Measurements from ENCODE around the gene ADGRL3.
"Not testable (repeated sequence)": the region's sequence is repeated elsewhere in the genome, so short reads cannot be mapped to it uniquely, and the experiment has no call there.

ADGRL3 gene

DNA sequence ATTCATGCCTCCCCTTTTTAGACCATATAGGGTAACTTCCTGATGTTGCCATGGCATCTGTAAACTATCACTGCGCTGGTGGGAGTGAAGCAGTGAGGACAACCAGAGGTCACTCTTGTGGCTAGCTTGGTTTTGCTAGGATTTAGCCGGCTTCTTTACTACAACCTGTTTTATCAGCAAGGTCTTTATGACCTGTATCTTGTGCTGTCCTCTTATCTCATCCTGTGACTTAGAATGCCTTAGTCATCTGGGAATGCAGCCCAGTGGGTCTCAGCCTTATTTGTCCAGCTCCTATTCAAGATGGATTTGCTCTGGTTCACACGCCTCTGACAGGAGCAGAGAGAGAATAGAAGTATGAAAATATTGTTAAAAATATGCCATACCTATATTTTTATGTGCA lies 355.7 kb downstream of the ADGRL3 start:
- peak; percentile 16 for DNase-seq

DNA sequence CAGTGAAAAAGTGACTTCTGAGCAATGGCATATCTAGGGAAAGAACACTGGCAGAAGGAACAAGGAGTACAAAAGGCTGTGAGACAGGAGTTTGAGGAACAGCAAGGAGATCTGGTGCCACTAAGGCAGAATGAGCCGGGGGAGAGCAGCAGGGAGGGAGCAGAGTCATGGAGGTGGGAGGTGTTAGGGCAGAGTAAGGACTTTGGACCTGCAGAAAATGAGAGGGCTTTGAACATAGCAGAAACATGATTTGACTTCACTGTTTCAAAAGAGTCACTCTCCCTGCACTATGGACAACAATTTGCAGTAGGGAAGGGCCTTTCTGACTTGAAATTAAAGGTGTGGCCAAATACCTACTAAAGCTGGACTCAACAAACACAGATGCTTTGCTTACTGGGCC lies 356.2 kb downstream of the ADGRL3 start:
- no peak for DNase-seq

DNA sequence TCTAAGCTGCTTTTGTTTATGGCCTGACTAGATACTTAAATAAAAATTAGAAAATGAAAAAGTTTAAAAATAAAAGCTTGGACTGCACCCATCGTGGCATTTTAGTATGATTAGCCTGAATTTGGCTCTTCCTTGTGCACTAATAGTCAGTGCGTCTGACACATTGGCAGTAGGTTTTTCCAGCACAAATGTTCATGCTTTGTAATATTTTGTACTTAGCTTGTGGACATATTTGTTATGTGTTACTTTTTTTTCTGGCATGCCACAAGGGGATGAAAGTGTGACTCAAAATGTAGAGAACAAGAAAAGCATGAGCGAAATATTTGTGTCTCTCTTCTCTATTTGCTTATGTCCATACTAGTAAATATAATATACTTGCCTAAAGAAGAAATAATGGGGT lies 359.3 kb downstream of the ADGRL3 start:
- no peak for DNase-seq

DNA sequence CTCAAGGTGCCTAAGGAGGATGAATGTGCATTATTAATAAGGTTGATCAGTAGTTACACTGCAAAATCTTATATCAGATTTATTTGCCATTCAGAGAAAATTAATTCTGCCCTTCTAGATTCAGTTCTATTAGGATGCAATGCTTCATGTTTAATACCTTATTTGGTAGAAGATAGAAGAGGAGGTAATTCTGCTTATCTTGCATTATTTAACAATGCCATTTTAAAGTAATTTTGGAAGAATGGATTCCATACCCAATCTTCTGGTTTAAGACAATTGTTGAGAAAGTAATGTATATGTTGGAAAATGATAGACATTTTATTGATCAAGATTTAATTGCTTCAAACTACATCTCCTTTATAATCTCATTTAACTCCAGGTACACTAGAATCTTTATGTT lies 360.9 kb downstream of the ADGRL3 start:
- no peak for DNase-seq

DNA sequence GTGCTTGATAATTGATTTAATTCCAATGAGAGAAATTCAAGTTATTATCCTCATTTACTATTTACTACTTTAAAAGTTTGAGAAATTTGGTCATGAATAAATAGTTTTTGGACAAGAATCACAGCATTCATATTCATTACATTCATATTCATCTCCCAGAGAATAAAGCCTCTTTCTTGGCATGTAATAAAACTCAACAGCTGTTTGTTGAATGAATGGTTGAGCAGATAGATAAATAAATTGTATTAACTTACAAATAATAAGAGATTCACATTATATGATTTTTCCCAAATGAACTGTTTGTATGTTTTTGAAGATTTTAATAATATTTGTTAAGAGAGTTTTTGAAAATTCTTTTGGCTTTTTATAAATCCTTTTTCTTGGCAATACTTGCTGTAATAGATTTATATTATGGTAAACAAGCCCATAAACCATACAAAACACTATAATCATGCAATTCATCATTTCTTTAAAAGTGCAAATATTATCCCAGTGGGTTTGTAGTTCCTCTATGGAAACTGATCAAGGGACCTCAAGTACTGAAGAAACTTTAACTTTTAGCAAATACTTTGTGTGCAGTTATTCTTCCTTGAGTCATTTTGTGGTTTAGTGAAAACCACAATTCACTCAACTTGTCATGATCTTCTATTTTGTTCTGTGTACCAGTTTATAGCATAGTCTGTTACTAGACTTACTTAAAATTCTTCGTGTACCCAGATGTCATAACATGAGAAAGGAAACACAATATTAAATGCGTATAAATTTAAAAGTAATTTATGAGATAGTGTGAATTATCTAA lies 371.8 kb downstream of the ADGRL3 start:
- DNase-seq, result peak; percentile 72

DNA sequence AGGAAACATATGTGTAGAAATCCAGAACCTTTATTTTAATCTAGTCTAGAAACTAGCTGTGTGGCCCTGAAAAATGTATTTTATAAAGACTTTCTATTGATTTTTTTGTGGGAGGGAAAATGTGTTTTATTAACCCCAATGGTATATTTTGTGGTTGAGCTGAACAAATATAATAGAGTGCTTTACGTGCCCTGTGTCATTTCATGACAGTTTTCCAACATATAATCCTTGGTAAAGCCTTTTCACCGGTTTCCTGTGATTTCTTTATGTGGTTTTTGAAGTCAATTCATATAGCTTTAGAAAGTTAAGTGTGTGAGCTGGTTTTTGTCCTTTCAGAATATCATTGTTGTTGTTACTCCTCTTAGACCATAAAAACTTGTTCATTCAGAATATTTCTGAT lies 375.7 kb downstream of the ADGRL3 start:
- no peak for DNase-seq

DNA sequence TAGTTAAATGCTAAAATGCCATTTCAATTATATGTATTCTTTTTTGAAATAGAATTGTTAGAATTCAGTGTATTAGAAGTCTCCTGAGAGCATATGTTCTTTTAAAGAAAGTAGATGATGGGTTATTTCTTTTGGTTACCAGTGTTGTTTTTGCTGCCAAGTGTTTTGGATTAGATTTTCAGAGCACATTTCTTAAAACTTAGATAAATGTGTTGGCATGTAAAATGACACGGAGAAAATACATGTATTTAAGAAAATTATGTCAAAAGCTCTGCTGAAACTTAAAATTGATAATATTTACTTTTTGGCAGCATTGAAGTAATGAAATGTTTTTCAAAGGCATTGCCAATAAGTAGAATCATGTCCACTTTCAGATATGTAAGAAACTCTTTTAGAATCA lies 379.7 kb downstream of the ADGRL3 start:
- DNase-seq, result no peak

DNA sequence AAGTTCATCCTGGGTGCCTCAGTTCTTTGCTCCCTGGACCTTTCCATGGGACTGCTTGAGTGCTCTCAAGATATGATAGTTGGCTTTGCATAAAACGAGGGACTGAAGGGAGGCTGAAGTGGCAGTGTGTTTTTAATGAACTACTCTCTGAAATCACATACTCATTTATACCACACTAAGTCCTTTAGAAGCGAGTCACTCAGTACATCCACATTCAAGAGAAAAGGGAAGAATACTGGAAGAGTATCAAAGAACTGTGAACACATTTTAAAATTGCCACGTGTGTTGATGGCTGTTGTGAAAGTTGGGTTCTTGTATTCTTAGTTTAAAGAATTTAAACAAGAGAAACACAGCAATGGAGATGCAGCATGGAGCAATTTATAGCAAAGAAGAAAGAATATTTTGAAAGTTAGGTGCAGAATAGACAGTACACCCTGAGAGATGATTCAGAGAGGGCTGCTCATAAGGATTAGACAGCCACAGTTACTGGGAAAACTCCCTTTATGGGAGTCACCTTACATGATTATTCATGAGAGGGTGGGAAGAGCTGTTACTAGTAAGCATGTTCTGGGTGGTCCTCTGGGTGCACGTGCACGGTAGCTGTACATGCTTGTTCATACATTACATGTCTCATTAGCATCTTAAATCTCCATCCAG lies 380.7 kb downstream of the ADGRL3 start:
- peak; percentile 33 for DNase-seq

DNA sequence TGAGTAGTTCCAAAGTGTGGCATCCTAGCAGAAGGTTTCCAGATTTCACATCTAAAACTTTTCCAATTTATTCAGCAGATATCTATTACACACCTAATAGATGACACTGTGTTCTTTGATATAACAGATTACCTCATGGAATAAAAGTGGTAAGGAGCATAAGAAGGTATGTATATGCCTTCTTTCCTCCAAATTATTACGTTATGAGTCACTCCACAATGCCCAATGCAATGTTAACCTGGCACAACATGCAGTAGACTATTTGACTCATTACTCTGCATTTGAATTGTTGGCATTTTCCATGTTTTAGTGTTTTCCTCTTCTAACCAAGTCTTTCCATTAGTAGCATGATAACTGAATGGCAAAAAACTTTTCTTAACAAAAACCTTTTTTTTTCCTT lies 383.6 kb downstream of the ADGRL3 start:
- DNase-seq, result peak; percentile 40

DNA sequence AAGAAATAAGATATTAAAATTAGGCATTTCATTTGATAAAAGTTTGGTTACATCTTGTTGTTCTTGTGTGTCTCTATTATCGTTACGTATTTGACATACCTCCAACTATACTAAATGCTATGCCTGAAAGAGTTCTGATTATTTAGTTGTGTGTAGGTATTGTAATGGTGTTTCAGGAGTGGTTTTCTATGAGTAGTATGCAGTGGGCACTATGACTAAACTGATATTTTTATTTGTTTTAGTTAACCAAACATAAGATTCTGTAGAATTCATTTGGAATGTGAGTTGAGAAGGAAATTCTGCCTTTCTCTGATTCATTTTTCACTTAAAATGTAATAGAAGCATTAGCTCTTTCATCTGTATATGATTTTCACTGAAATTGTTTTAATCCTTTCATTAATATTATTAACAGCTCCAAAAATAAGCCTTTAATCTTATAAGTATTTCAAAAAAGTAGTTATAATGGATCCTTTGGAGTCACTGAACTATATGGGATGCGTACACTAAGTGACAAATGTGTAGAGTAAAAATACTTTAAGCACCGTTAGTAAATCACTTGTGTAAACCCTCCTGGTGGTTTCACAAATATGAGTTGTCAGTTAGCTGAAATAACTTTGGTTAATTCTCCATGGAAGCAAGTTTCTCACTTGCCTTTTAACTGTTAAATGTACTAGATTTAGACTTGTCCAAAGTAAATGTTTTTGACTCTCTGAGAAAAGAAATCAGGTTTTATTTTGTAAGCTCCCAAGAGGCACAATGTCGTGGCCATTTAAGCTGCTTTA lies 388.7 kb downstream of the ADGRL3 start:
- DNase-seq, result no peak

DNA sequence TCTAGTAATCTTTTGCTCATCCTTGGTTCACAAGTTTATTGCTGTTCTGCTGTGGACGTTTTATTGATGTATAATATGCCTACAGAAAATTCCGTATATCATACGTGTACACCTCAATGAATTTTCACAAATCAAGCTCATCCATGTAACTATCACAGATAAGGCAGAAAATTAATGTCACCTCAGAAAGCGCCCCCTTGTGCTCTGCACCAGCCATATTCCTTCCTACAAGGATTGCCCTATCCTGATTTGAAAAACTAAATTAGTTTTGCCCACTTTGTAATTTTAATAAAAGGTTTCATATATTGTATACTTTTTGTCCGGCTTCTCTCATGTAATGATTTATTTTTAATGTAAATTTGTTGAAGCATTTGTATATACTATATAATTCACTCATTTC lies 390.8 kb downstream of the ADGRL3 start:
- DNase-seq, result no peak

DNA sequence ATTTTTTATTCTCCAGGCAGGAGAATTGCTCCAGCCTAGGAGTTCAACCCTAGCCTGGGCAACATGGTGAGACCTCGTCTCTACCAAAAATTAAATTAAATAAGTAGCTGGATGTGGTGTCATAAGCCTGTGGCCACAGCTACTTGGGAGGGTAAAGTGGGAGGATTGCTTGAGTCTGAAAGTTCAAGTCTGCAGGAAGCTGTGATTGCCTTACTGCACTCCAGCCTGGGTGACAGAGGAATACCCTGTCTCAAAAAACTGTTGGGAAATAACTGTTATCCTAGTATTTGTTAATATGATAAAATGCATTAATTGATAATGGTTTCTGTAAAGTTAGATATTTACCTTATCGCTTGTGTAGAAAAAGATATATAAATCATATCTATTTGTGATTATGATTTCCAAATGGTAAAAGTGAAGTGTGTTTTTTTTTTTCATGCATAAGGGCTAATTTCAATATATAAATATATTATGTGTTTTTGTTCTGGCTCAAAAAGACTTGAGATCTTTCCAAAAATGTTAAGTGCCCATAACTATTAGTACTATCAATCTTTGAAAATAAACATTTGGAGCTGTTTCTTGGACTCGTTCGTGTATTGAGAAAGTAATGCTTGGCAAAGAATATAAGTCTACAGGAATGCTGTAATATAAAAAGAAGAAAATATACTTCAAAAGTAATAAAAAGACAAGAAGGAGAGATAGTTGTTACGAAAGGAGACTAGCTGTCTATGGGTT lies 396.6 kb downstream of the ADGRL3 start:
- no peak for DNase-seq

DNA sequence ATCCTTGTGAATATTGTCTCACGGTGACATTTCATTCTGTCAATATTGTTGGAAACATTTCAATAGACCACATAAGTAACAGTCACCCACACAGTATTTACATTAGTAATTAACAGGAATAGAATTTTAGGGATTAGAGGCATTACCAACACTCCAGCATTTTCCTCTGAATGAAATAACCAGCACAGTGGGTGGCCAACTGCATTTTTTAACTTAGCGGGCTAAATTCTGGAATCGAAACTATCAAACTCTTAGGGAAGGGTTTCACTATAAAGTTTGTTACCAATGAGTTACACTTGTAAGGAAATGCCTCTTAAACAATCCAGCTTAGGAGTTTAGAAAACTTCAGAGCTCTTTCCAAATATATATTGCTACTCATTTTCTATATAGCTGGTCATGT lies 403.0 kb downstream of the ADGRL3 start:
- DNase-seq, result peak; percentile 58

DNA sequence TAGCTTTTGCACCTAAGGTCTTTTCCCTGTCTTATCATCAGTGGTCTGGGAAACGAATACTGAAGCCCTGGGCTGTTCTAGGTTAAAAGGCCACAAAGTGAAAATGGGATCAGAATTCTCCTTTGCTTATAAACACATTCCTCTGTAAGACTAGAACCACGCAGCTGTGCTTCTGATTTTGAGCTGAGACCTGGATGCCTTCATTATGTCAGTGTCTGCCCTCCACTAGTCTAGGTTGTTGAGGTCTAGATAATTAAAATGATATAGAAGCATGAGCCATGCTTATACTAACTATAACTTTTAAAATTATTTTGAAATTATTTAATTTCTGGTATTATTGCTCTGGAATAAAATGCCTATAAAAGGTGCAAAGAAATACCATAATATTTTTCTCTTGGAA lies 403.9 kb downstream of the ADGRL3 start:
- DNase-seq, result no peak

DNA sequence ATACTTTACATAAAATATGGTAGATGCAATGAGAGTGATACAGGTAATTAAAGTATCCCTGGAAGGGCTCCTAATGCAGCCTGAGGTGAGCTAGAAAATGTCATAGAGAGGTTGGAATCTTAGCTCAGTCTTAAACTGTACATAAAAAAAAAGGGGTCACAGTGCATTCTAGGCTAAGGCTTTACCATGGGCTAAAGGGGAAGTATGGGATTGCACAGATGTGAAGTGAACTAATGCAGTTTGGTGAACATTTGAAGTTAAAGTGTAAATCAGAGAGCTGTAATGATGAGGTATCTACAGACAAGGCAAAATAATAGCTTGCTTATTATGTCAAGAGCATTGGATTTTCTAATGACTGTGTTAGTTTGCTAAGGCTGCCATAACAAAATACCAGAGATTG lies 405.9 kb downstream of the ADGRL3 start:
- DNase-seq, result no peak

DNA sequence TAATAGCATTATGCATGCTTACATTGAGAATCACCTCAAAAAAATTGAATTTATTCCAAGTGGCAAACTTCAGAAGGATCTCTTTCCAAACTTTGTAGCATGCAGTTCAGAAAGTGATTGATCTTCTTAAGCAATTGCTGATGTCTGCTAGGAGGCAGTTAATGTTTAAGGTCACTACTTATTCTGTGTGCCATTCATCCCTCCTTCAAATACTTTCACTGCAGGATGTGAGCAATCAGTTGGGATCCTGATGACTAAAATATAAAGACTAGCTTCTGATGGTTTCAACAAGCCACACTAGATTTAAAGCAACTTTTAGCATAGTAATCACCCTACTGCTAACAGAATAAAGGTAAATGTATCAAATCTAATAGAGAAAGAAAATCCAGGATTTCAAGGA lies 414.1 kb downstream of the ADGRL3 start:
- DNase-seq, result peak; percentile 7

DNA sequence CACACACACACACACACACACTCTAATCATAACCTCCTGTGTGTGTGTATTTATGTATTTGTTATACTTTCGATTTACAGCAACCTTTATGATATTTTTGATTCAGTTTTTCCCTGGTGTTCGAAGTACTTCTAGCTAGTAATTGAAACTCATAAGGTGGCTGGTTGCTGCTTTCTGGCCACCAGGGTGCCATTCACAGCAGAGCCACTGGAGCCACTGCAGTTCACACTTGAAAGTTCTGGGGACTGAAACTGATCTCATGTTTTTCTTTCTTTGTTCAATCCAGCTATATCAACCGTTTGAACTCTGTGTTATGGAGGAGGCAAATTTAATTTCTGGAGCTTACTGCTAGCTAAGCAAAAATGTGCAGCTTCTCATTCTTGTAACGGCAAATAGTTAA lies 419.4 kb downstream of the ADGRL3 start:
- peak; percentile 4 for DNase-seq

DNA sequence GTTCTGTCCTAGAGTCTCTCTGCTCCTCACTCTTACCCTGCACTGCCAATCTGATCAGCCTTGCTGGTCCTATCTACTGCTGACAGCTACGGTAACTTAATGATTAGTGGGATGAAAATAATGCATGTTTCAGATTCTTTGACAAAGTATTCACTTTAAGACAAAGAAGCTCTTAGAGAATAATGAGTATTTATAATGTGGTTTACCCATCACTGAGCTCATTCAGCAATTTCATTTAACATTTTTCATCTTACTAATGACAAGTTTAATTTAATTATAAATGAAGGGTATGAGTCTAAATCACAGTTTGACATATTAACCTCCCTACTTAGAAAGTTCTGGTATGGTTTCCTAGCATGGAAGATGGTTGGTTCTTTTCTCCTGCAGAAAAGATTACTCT lies 428.2 kb downstream of the ADGRL3 start:
- no peak for DNase-seq

DNA sequence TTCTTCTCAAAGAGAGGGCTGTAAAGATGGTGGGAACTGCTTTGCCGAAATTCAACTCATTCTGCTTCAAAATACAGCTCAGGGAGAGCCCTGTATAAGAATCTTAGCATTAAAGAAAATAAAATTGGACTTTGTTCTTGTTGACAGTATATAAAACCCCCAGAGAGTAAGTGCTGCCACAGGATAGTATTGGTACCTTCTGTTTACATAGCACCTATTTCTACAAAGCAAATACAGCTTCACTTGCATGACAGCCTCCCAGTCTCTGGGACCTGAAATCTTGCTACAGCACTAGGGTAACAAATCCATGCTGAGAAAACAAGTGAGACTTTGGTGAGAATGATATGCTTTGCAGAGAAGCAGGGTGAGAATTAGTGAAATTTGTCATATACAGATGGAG lies 428.6 kb downstream of the ADGRL3 start:
- DNase-seq, result no peak

DNA sequence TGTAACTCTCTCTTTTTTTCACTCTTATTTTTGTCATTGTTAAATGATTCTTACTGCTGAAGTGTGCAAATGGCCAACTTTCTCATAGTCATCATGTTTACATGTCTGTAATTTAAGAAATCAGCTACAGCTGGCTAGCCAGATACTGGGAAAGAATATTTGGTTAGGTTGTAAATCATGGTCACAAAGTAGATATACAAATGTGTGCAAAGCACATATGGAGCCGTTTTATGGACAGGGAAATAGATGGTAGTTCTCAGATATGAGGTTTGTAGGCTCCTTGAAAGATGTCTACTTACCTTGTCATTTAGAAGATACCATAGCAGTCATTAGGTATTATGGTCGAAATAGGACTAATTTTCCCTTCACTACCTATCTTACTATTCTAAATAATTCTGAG lies 430.4 kb downstream of the ADGRL3 start:
- no peak for DNase-seq

DNA sequence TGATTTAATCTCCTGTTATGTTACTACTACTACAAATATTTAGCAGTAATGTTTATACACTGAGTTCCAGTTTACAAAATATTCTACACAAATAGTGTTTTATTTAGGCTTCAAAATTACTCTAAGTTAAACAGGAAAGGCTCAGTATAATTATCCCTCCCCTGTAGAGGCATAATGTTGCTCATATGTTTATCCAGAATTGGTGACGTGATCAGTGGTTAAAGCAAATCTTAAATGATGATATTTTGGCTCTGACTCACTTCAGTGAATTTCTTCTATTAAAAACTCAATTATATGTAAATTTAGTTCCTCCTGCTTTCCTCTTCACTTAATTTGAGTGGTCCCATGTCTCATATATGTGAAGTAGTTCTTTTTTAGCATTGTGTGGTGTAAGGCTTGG lies 438.5 kb downstream of the ADGRL3 start:
- DNase-seq, result peak; percentile 58

DNA sequence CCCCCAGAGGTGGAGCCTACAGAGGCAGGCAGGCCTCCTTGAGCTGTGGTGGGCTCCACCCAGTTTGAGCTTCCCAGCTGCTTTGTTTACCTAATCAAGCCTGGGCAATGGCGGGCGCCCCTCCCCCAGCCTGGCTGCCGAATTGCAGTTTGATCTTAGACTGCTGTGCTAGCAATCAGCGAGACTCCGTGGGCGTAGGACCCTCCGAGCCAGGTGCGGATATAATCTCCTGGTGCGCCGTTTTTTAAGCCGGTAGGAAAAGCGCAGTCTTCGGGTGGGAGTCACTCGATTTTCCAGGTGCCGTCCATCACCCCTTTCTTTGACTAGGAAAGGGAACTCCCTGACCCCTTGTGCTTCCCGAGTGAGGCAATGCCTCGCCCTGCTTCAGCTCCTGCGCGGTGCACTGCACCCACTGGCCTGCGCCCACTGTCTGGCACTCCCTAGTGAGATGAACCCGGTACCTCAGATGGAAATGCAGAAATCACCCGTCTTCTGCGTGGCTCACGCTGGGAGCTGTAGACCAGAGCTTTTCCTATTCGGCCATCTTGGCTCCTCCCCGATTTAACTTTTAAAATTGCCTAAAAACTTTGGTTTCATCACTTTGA lies 446.7 kb downstream of the ADGRL3 start:
- not testable (repeated sequence) for DNase-seq

DNA sequence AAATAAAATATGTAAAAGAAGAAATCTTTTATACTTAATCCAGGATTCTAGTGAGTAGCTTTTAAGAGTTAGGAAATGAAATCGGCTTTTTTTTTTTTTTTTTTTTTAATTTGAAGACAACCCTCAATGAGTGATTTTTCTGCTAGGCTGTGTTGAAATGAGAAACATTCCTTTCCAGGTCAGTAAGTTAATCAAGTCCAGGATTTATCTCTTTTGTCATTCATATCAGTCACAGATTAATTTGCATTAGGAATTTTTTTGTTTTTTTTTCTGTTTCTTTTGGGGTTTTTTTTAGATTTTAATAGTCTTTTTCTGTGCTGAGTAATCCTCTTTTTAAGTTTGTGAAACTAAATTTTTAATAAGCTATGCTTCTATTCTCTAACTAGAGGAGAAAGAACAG lies 448.1 kb downstream of the ADGRL3 start:
- no peak for DNase-seq

Measured in fibroblast of skin of scalp (primary cell).